Medulla oblongata (tissue), 1 donor: Measurements from ENCODE around the gene ITGAE.
A peak's percentile ranks its signal among the peaks of the same experiment; 100 is the strongest.

Experiments
- DNase-seq: peaks from one replicate; pipeline ENCODE4 v3.0.0-alpha.2; 2015; ENCODE audit errors: extremely low spot score

ITGAE gene

GRCh38 chr17:3693829-3694231 is 107.2 kb downstream of the ITGAE start:
- DNase-seq, result no peak

- DNase-seq, result no peak
Measured at GRCh38 chr17:3693141-3693540, 107.8 kb downstream of the ITGAE start.

- no peak for DNase-seq
Measured at GRCh38 chr17:3692346-3692745, 108.6 kb downstream of the ITGAE start.

- DNase-seq, result no peak
Measured at GRCh38 chr17:3691617-3692067, 109.3 kb downstream of the ITGAE start.

GRCh38 chr17:3690094-3690715 is 110.8 kb downstream of the ITGAE start:
- DNase-seq, result no peak

GRCh38 chr17:3689262-3690093 is 111.5 kb downstream of the ITGAE start:
- no peak for DNase-seq

GRCh38 chr17:3688852-3689261 is 112.1 kb downstream of the ITGAE start:
- DNase-seq, result no peak

GRCh38 chr17:3688027-3688553 is 112.9 kb downstream of the ITGAE start:
- DNase-seq, result no peak

GRCh38 chr17:3685174-3685573 is 115.8 kb downstream of the ITGAE start:
- no peak for DNase-seq

- DNase-seq, result no peak
Measured at GRCh38 chr17:3683054-3683511, 117.9 kb downstream of the ITGAE start.

- no peak for DNase-seq
Measured at GRCh38 chr17:3682033-3682432, 119.0 kb downstream of the ITGAE start.

GRCh38 chr17:3681565-3681964 is 119.4 kb downstream of the ITGAE start:
- DNase-seq, result no peak

GRCh38 chr17:3681057-3681456 is 119.9 kb downstream of the ITGAE start:
- DNase-seq, result no peak

- no peak for DNase-seq
Measured at GRCh38 chr17:3679531-3680126, 121.4 kb downstream of the ITGAE start.

GRCh38 chr17:3678821-3679530 is 122.0 kb downstream of the ITGAE start:
- no peak for DNase-seq

GRCh38 chr17:3678095-3678820 is 122.7 kb downstream of the ITGAE start:
- DNase-seq, result no peak

GRCh38 chr17:3675886-3676285 is 125.1 kb downstream of the ITGAE start:
- DNase-seq, result no peak

GRCh38 chr17:3672571-3672970 is 128.4 kb downstream of the ITGAE start:
- no peak for DNase-seq

GRCh38 chr17:3669548-3669947 is 131.4 kb downstream of the ITGAE start:
- no peak for DNase-seq

GRCh38 chr17:3669085-3669347 is 132.0 kb downstream of the ITGAE start:
- no peak for DNase-seq

- DNase-seq, result peak; percentile 99
Measured at GRCh38 chr17:3668279-3669084, 132.5 kb downstream of the ITGAE start, which contains the start of the genes EMC6 and TAX1BP3. Gene EMC6 (plus strand): TSS chr17:3668812. CDS start chr17:3669147, 335 bp downstream. Gene TAX1BP3 (minus strand): TSS chr17:3668578. CDS start chr17:3668526, 52 bp downstream.
